HEK293T (cell line): Measurements from ENCODE around the gene ATF7IP.

Source experiments
- CTCF ChIA-PET: fragments of 350-600 bp; formaldehyde crosslinking; extraction: SDS; loops from one replicate; lab custom pipeline; 2021; ENCODE audit warnings: antibody characterized with exemption, inconsistent platforms; lab: Yijun Ruan, JAX
- POLR2A ChIA-PET: fragments of 350-600 bp; formaldehyde crosslinking; extraction: SDS; loops from one replicate; lab custom pipeline; 2020; ENCODE audit warnings: antibody characterized with exemption, inconsistent platforms; lab: Yijun Ruan, JAX
- DNase-seq: peaks from one replicate; pipeline ENCODE4 v3.0.0; 2012; ENCODE audit warnings: mixed read lengths; ENCODE audit errors: extremely low spot score
- ARNT ChIP-seq: fragments of 450-650 bp; IDR thresholded peaks from 2 replicates; pipeline ENCODE4 v1.6.1; 2017; ENCODE audit warnings: mild to moderate bottlenecking
- BHLHE40 ChIP-seq: fragments of 450-650 bp; IDR thresholded peaks from 2 replicates; pipeline ENCODE4 v1.6.1; 2016; ENCODE audit warnings: mild to moderate bottlenecking, moderate library complexity, borderline replicate concordance
- CTBP1 ChIP-seq: fragments of 450-650 bp; IDR thresholded peaks from 2 replicates; pipeline ENCODE4 v1.6.1; 2016; ENCODE audit warnings: borderline replicate concordance
- ELF4 ChIP-seq: fragments of 450-650 bp; IDR thresholded peaks from 2 replicates; pipeline ENCODE4 v1.6.1; 2017; ENCODE audit warnings: antibody characterized with exemption
- FOXA1 ChIP-seq: fragments of 450-650 bp; IDR thresholded peaks from 2 replicates; pipeline ENCODE4 v1.6.1; 2016; ENCODE audit warnings: mild to moderate bottlenecking
- FOXK2 ChIP-seq: fragments of 450-650 bp; IDR thresholded peaks from 2 replicates; pipeline ENCODE4 v1.6.1; 2016; ENCODE audit warnings: mild to moderate bottlenecking
- FOXM1 ChIP-seq: fragments of 450-650 bp; IDR thresholded peaks from 2 replicates; pipeline ENCODE4 v1.6.1; 2017; ENCODE audit warnings: mild to moderate bottlenecking, borderline replicate concordance
- HDGF ChIP-seq: fragments of 450-650 bp; IDR thresholded peaks from 2 replicates; pipeline ENCODE4 v1.6.1; 2017; ENCODE audit warnings: antibody characterized with exemption, borderline replicate concordance
- L3MBTL2 ChIP-seq: fragments of 450-650 bp; conservative IDR thresholded peaks from 2 replicates; pipeline ENCODE4 v1.6.1; 2016; ENCODE audit warnings: mild to moderate bottlenecking
- LEF1 ChIP-seq: fragments of 450-650 bp; IDR thresholded peaks from 2 replicates; pipeline ENCODE4 v1.6.1; 2017; ENCODE audit warnings: mild to moderate bottlenecking, borderline replicate concordance
- NFRKB ChIP-seq: fragments of 450-650 bp; IDR thresholded peaks from 2 replicates; pipeline ENCODE4 v1.6.1; 2016; ENCODE audit warnings: mild to moderate bottlenecking, moderate library complexity
- PKNOX1 ChIP-seq: fragments of 450-650 bp; IDR thresholded peaks from 2 replicates; pipeline ENCODE4 v1.6.1; 2016
- SP1 ChIP-seq: fragments of 450-650 bp; IDR thresholded peaks from 2 replicates; pipeline ENCODE4 v1.6.1; 2017
- SUZ12 ChIP-seq: fragments of 450-650 bp; IDR thresholded peaks from 2 replicates; pipeline ENCODE4 v1.6.1; 2016; ENCODE audit warnings: mild to moderate bottlenecking
- TARDBP ChIP-seq: fragments of 450-650 bp; IDR thresholded peaks from 2 replicates; pipeline ENCODE4 v1.6.1; 2016
- ZNF384 ChIP-seq: fragments of 450-650 bp; IDR thresholded peaks from 2 replicates; pipeline ENCODE4 v1.6.1; 2016

Gene ATF7IP

GRCh38 chr12:14431975-14432374 lies 66.5 kb downstream of the ATF7IP start:
- ChIA-PET CTCF (no interaction called here), POLR2A (no interaction called here)
- no peak for DNase-seq
- no peak for TF ChIP-seq SP1
- TF ChIP-seq TARDBP = no peak
- no peak for TF ChIP-seq ELF4
- no peak for TF ChIP-seq CTBP1
- TF ChIP-seq HDGF = no peak
- no peak for TF ChIP-seq LEF1
- no peak for TF ChIP-seq SUZ12
- no peak for TF ChIP-seq FOXK2
- no peak for TF ChIP-seq BHLHE40
- no peak for TF ChIP-seq NFRKB
- TF ChIP-seq L3MBTL2 = no peak
- TF ChIP-seq ARNT = no peak

GRCh38 chr12:14435627-14436026 lies 70.1 kb downstream of the ATF7IP start:
- DNase-seq = no peak
- ChIA-PET CTCF (interaction anchor here (0.8 kb wide), 1 partner anchor 18 kb away, joined by 3 read pairs; no protein-coding TSS in a partner anchor), POLR2A (no interaction called here)
- no peak for TF ChIP-seq L3MBTL2
- TF ChIP-seq FOXA1 = no peak
- no peak for TF ChIP-seq ZNF384
- no peak for TF ChIP-seq PKNOX1
- TF ChIP-seq FOXM1 = no peak
- no peak for TF ChIP-seq HDGF
- no peak for TF ChIP-seq TARDBP
- TF ChIP-seq LEF1 = no peak
- TF ChIP-seq FOXK2 = no peak
- TF ChIP-seq ELF4 = no peak
- no peak for TF ChIP-seq NFRKB
- no peak for TF ChIP-seq CTBP1
- no peak for TF ChIP-seq BHLHE40
- no peak for TF ChIP-seq SP1
- no peak for TF ChIP-seq ARNT
- no peak for TF ChIP-seq SUZ12

- TF ChIP-seq ARNT (no peak), CTBP1 (no peak), TARDBP (no peak), HDGF (no peak), ELF4 (no peak), ZNF384 (no peak), SP1 (no peak), BHLHE40 (no peak), FOXM1 (no peak), L3MBTL2 (no peak), PKNOX1 (no peak), FOXA1 (no peak), NFRKB (no peak), FOXK2 (no peak)
- ChIA-PET POLR2A (no interaction called here), CTCF (no interaction called here)
- no peak for DNase-seq
These were observed 76.9 kb downstream of the ATF7IP start for GRCh38 chr12:14442221-14442881.

- ChIA-PET CTCF (no interaction called here), POLR2A (no interaction called here)
- TF ChIP-seq ARNT = no peak
- no peak for TF ChIP-seq TARDBP
- TF ChIP-seq NFRKB = no peak
- TF ChIP-seq FOXM1 = no peak
- TF ChIP-seq HDGF = no peak
- no peak for TF ChIP-seq FOXK2
- TF ChIP-seq SP1 = no peak
- no peak for TF ChIP-seq FOXA1
- no peak for TF ChIP-seq L3MBTL2
- TF ChIP-seq CTBP1 = no peak
- no peak for TF ChIP-seq BHLHE40
- TF ChIP-seq ZNF384 = no peak
- TF ChIP-seq PKNOX1 = no peak
- TF ChIP-seq LEF1 = no peak
- no peak for TF ChIP-seq SUZ12
- no peak for DNase-seq
These were observed 78.0 kb downstream of the ATF7IP start for GRCh38 chr12:14443531-14443930.

GRCh38 chr12:14450479-14450878 lies 85.0 kb downstream of the ATF7IP start:
- CTCF ChIA-PET = no interaction called here
- TF ChIP-seq SP1 (no peak), SUZ12 (no peak), PKNOX1 (no peak), ELF4 (no peak), NFRKB (no peak), ZNF384 (no peak), LEF1 (no peak), BHLHE40 (no peak), FOXM1 (no peak), FOXA1 (no peak), L3MBTL2 (no peak), TARDBP (no peak), CTBP1 (no peak), ARNT (no peak), FOXK2 (no peak), HDGF (no peak)
- POLR2A ChIA-PET = no interaction called here
- DNase-seq = no peak
